ENCODE data around the gene MYO3B. TPM values are rescaled to one million over a fixed set of nuclear protein-coding genes. Genes with fewer than 3 reads are reported as not detected.

The MYO3B gene
- total RNA-seq, 4 donors from 2014 or later, result not detected

- ATAC-seq (ENCODE audit: low FRiP score) (no peak), DNase-seq (ENCODE audit: low spot score) (no peak)
- TF ChIP-seq, protein P1, sequence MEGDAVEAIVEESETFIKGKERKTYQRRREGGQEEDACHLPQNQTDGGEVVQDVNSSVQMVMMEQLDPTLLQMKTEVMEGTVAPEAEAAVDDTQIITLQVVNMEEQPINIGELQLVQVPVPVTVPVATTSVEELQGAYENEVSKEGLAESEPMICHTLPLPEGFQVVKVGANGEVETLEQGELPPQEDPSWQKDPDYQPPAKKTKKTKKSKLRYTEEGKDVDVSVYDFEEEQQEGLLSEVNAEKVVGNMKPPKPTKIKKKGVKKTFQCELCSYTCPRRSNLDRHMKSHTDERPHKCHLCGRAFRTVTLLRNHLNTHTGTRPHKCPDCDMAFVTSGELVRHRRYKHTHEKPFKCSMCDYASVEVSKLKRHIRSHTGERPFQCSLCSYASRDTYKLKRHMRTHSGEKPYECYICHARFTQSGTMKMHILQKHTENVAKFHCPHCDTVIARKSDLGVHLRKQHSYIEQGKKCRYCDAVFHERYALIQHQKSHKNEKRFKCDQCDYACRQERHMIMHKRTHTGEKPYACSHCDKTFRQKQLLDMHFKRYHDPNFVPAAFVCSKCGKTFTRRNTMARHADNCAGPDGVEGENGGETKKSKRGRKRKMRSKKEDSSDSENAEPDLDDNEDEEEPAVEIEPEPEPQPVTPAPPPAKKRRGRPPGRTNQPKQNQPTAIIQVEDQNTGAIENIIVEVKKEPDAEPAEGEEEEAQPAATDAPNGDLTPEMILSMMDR (IDR thresholded peaks at IDR 0.05), result no peak
Observed at GRCh38 chr2:170695521-170696410, 517.8 kb downstream of the MYO3B start.

DNA sequence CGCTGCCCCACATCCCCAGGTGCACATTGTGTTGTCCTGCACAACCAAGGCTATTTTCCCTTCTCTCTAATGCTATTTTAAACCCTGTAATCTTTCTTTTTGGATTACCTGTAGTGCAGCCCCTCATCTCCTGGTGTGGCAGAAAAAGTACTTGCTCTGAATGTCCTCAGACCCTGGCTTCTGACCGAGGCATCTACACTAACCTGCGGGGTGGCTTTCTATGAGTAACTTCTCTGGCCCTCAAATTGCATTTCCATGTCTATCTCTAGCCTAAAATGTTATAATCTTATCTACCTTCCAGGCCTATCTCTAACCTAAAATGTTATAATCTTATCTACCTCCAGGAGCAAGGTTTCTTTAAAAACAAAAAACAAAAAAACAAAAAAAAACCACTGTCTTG lies 519.0 kb downstream of the MYO3B start:
- DNase-seq (ENCODE audit: low spot score), result no peak
- TF ChIP-seq, protein P1 (IDR thresholded peaks at IDR 0.05), result no peak
- no peak for ATAC-seq (ENCODE audit: low FRiP score)

DNA sequence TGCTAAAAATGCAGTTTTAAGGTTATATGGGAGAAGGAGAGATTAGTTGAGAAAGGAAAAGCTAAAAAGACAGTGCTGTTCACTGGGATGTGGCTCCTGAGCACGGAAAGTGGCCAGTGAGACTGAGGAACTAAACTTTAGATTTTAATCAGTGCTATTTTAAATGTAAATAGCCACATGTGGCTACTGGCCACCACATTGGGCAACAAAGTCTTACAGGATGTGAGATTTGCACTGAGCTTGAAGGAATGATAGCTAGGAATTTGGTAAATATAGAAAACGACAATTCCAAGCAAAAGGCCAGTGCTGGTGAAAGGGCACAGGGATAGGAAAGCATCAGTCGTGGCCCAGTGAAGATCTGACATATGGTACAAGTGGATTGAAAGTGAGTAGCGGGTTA lies 523.1 kb downstream of the MYO3B start:
- no peak for ATAC-seq (ENCODE audit: low FRiP score)
- TF ChIP-seq, protein P1 (IDR thresholded peaks at IDR 0.05), result no peak

GRCh38 chr2:170703776-170704476 lies 526.0 kb downstream of the MYO3B start:
- TF ChIP-seq, protein P1 (IDR thresholded peaks at IDR 0.05), result no peak
- ATAC-seq (ENCODE audit: low FRiP score), result no peak
- DNase-seq (ENCODE audit: low spot score), result no peak

More for the DNA sequence above, 523.1 kb downstream of the MYO3B start:
- DNase-seq (ENCODE audit: low spot score), result no peak

Small RNA genes within 50 kb of the gene (small RNA-seq; reads per million reads assigned to genes)
- not detected for gene RF02271
